ENCODE results near the gene ESYT3.

DNA sequence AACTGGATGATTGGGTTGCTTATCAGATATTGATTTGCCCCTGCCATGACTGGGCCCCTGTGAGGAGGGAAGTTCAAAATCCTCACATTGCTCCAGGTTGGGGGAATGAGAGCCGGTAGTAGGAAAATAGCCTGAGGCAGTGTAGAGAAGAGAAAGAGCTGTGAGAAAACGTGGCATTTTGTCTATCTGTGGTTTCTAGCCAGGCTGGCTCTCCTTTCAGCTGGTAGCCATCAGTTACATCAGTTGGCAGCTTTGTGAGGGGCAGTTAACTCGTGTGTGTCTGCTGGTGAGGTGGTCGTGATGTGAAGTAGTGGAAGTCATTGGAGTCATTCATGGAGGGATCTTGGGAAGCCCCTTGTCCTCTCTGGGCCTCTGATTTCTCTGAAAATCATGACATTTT lies 5.2 kb downstream of the ESYT3 start:
- TF ChIP-seq, protein P1, sequence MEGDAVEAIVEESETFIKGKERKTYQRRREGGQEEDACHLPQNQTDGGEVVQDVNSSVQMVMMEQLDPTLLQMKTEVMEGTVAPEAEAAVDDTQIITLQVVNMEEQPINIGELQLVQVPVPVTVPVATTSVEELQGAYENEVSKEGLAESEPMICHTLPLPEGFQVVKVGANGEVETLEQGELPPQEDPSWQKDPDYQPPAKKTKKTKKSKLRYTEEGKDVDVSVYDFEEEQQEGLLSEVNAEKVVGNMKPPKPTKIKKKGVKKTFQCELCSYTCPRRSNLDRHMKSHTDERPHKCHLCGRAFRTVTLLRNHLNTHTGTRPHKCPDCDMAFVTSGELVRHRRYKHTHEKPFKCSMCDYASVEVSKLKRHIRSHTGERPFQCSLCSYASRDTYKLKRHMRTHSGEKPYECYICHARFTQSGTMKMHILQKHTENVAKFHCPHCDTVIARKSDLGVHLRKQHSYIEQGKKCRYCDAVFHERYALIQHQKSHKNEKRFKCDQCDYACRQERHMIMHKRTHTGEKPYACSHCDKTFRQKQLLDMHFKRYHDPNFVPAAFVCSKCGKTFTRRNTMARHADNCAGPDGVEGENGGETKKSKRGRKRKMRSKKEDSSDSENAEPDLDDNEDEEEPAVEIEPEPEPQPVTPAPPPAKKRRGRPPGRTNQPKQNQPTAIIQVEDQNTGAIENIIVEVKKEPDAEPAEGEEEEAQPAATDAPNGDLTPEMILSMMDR (IDR thresholded peaks at IDR 0.05; ENCODE audit: low read depth, low read length): no peak
- TF ChIP-seq, protein P2, sequence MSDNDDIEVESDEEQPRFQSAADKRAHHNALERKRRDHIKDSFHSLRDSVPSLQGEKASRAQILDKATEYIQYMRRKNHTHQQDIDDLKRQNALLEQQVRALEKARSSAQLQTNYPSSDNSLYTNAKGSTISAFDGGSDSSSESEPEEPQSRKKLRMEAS (IDR thresholded peaks at IDR 0.05; ENCODE audit: low read depth, low read length): no peak
